ENCODE results near the gene FAM78A.

FAM78A gene, protein sequence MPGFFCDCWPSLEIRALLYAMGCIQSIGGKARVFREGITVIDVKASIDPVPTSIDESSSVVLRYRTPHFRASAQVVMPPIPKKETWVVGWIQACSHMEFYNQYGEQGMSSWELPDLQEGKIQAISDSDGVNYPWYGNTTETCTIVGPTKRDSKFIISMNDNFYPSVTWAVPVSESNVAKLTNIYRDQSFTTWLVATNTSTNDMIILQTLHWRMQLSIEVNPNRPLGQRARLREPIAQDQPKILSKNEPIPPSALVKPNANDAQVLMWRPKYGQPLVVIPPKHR

DNA sequence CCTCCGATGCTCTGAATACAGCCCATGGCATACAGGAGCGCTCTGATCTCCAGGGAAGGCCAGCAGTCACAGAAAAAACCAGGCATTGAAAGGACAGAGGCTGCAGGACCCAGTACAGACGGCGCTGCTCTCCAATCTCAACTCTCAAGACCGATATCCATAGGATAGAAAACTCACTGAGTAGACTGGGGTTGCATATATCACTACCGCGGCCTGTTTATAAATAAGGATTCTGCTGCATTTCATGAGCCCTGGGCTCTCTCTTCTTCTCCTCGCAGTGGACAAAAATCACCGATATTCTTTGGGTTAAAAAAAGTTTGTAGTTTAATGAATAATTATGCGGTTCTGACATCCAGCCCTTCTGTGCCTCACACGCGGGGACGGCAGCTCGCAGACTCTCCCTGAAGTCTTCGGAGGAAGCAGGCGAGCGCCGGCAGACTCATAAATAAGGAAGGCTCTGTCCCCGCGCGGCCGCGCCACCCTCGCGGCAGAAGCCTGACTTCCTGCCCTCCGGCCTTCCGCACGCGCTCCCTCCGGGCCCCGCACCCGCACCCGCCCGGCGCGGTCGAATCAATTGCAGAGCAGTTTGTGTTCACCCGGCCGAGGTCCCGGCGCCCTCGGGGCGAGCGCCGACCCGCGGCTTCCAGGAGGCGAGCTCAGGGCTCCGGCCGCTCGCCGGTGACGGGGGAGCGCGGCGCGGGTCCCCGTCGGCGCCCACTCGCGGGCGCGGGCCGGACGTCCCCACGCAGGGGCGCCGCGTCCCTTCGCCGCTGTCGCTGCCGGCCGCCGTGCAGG, at the start of gene FAM78A:
TSS of gene FAM78A (minus strand) at position 417 of the 795 bp plus-strand sequence. CDS start at position 86, 331 bp downstream.
- DNase-seq (ENCODE audit: low read depth), result no peak

DNA sequence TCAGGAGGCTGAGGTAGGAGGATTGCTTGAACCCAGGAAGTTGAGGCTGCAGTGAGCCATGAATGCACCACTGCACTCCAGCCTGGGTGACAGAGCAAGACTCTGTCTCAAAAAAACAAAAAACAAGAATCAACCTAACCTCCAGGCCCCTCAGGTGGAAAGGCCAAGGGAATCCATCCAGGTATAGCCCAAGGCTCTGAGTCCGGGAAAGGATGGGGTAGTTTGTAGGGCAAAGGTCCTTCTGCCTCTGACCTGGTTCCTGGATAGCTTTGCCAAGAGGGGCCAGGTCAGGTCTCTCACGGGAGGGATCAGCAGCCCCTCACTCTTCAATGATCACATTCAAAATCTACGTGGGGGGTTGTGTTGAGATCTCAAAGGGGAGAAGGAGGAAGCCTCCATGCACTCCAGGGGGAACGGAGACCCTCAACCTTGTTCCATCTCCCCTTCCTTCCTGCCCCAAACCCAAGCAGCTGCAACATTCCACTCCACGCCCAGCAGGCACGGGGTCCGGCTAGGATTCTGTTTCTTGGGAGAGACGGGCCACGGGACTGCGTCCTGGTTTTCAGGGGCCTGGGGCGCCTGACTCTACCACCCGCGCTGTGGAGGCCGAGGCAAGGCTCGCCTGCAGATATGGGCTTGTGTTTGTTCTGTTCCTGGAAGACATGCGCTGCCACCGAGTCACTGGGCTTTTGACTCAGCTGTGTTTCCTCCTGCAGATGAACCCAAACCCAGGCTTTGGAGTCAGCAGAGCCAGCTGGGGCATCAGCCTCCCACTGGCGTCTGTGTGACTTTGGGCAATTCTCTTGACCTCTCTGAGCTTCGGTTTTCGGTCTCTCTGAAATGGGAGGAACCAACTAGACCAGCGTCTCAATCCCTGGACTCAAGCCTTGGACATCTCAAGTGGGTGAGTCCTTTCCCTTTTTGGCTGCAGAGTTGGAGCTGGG, 48.7 kb upstream of the FAM78A start:
- DNase-seq (ENCODE audit: low read depth), result no peak

DNA sequence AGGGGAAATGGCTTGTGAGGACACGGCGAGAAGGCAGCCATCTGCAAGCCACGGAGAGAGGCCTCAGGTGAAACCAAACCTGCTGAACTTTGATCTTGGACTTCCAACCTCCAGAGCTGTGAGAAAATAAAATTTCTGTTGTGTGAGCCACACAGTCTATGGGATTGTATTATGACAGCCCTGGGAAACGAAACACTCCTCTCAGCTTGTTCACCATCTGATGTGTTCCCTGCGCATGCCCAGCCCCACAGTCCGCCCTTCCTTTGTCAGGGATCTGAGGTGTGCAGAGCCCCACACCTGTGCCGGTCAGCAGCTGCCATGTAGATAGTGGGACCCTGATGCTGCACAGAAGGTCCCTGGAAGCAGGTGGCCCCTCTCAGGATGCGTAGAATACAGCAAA, 47.3 kb upstream of the FAM78A start:
- no peak for DNase-seq (ENCODE audit: low read depth)

DNA sequence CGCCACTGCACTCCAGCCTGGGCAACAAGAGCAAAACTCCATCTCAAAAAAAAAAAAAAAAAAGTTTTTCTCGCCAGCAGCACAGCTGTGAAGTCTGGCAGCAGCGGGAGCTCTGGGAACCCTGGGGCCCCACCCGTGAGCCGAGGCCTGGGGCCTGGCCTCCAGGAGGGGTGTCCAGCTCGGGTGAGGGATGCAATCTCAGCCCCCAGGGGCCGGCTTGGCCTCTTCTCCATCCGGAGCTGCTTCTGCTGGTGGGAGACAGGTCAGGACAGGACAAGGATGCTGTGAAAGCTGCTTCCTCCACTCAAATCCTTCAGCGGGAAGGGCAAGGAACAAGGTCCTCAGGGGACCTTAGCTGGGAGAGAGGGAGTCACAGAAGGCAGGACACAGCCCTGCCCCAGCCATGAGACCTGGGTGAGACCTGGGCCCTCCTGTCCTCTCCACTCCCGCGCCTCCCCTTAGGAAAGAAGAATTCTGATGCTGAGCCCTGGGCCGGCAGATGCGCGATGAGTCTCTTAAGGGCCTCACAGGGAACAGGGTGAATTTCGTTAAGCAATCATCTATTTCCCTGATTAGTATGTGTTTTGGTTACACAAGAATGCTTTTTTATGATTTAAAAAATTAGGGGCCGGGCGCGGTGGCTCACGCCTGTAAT, 43.8 kb upstream of the FAM78A start:
- DNase-seq (ENCODE audit: low read depth), result no peak

DNA sequence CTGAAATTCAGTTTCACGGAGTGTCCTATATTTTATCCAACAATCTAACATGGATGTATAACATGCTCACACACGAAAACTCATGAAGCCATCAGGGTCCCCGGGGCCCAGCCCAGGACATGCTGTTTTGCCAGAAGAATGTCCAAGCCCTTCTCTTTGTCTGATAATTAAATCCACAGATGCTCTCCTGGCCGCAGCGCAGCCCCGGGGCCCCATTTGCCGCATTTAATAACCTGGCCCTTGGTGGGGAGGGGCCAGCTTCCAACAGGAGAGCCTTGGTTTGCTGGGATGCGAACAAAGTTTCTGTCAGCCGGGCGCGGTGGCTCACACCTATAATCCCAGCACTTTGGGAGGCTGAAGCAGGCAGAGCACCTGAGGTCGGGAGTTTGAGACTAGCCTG, 43.2 kb upstream of the FAM78A start:
- DNase-seq (ENCODE audit: low read depth), result no peak

DNA sequence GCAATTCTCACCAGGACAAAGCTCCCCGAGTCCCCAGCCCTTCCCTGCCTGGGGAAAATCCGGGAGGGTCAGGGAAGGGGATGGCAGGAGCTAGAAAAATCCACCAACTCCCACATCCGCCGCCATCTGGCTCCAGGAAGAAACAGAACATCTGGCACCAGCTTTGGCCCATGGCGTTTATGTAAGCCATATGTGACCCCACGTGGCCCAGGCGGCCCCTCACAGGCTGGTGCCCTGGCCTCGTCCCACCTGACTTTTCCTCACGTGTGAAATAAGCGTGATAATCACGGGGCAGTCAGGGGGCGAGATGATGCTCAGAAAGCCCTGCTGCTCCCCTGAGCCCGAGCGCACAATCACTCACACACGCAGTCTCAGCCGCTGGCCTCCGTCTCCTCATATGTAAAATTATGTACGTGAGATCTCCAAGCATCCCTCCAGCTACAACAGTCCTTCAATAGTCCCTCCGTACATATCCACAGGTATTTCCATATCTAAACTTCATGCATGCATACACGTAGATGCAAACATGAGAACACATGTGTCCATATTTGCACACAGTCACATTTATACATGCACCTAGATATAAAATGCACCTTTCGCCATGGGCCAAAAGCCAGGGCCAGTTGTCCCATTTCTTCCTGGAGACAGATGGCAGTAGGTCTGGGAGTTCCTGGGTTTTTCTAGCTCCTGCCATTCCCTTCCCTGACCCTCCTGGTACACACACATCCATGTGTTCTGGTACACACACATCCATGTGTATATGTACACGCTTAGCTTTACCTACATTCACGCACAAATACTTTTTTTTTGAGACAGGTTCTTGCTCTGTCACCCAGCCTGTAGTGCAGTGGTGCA, 42.1 kb upstream of the FAM78A start:
- no peak for DNase-seq (ENCODE audit: low read depth)

DNA sequence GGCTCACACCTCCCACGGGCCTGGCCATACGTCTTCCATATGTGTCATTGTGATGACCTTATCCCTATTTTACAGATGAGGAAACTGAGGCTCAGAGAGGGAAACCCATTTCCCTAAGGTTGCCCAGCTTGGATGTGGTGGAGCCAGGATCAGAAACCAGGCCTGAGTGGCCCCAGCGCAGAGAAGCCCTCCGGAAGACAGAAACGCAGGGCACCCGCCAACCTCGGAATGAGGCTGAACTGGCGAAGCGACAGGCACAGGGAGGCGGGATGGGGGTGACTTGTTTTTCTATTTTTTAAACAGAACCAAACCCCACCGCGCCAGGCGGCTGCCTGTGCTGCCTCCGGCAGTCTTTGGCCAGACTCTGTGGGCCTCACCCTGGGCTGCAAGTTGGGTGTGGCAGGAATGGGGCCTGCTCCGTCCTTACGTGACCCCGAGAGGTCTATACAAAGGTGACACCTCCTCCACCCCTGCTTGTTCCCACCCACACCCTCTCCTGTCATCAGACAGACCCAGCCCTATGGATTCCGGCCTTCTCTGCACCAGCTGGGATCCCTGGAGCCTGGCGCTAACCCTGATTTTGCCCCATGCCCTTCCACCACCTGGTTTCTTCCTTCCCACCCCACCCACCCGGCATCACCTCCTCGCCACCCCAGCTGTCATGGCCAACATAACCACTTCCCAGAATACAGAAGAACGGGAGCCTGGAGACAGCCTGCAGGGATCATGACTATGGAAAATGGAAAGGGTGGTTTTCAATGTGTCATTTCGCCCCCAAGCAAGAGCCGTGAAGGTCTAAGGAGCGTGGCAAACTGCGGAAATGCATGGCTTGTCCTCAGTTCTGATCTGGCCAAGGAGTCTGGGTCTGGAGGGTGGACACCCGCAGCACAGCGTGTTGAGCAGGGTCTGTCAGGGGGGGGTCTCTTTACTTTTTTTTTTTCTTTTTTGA, 36.8 kb upstream of the FAM78A start:
- no peak for DNase-seq (ENCODE audit: low read depth)

DNA sequence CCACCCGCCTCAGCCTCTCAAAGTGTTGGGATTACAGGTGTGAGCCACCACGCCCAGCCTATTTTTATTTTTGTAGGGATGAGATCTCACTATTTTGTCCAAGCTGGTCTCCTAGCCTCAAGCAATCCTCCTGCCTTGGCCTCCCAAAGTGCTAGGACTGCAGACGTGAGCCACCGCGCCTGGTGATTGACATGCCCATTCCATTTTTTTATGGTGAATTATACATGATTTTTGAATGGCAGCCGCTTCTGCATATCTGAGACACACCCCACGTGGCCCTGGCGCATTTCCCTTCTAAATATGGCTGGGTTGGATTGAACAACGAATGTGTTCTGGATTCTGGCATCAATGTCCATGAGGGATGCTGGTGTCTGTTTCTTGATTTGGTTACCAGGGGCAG, 35.9 kb upstream of the FAM78A start:
- DNase-seq (ENCODE audit: low read depth), result no peak

DNA sequence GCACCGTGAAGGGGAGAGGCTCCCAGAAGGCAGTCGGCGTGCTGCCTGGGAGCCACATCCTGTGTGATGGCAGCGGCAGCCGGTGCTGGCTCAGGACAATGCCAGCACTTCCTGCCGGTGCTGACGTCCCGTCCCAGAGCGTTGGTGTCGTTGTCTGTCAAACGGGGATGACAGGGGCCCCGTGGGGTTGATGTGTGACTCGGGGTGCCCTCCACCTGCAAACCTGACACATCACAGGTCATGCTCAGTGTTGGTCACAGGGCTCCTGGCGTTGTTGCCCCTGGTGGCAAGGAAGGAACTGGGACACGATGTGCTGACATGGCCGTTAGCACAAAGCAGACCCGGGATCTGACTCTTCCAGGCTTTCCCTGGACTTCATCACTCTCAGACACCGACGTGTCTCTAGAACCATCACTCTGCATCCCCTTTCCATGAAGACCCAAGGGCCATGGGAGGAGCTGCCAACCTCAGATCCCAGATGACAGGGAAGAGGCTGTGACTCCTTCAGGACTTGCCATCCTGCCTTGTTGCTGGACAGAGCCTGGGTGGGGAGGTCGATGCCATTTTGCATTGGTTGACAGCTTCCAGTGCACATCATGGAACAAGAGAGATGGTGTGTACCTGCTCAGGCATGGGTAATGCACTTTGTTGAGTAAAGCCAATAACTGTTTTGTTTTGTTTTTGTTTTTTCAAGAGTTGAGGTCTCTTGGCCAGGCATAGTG, 34.7 kb upstream of the FAM78A start:
- DNase-seq (ENCODE audit: low read depth), result peak; percentile 44

DNA sequence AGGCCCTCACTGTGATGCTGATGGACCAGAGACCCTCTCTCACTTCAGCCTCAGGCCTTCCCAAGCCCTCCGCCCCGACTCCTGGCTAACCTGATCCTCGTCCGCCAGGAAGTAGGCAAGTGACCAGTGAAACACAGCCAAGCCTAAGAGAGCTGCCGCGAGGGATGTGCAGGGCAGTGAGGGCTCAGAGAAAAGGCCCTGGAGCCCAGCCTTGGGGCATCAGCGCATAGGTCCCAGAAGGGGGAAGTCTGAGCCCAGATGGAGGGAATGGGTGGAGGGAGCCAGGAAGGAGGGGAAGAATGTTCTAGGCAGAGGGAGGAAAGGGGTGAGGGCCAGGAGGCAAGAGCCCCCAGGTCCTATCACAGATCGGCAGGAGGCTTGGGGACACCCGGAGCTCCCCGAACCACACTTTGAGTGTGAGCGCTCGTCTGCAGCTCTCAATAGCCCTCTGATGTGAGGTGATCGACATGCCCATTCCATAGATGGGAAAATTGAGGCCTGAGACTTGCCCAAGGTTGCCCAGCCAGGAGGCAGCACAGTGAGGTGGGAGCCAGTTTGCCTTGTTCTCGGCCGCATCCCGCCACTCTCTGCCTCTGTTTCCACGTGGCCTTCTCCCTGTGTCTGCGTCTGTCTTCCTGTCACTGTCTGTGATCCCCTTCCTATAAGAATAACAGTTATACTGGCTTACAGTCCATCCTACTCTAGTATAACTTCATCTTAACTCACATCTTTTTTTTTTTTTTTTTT, 33.4 kb upstream of the FAM78A start:
- DNase-seq (ENCODE audit: low read depth), result no peak

DNA sequence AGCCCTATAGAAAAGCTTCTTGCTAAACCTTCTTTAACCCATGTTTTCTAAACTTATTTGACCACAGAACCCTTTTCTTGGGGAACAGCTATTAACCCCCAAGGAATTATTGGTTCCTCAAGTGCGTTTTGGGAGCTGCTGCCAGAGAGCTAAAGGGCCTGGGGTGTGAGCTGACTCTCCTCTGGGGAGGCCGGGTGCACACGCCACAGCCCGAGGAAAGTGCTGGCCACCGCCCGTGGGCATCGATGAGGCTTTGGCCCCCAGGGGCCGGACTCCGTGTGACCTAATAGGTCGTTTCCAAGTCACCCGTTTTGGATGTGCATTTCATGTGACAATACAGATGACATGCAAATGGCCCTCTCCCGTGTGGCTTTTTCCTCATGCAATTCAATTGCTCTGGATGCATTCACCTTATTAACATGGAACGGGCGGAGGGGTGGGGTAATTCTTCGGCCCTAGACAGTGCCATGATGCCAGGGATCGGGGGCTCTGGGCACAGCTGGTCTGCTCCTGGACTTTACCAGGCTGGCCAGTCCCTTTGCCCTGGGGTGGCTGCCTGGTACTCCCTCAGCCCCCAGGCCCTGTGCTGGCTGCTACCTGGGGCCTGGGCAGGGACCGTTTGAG, 32.7 kb upstream of the FAM78A start:
- no peak for DNase-seq (ENCODE audit: low read depth)

DNA sequence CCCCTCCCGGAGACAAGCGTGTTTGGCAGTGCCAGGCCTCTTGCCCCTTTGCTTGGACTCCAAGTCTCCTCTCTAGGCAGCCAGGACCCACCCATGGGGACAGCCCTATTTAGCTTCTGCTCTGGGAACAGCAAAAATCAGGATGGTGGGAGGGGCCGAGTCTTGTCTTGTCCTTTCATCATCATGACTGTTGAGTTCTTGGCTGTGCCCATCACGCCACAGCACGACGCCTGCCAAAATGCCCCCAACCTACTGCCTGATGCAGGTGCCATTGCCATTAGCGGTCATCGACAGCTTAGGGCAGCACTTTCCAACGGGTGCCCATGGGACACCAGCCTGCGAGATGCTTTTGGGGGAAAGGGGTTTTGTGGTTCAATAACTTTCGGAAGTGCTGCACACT, 32.1 kb upstream of the FAM78A start:
- DNase-seq (ENCODE audit: low read depth), result no peak

DNA sequence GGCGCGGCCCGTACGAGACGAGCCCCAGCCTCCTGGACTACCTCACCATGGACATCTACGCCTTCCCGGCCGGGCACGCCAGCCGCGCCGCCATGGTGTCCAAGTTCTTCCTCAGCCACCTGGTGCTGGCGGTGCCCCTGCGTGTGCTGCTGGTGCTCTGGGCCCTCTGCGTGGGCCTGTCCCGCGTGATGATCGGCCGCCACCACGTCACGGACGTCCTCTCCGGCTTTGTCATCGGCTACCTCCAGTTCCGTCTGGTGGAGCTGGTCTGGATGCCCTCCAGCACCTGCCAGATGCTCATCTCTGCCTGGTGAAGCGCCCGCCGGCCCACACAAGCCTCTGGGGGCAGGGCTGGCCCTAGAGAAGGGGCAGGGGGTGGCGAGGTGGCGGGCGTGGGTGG, 31.7 kb upstream of the FAM78A start:
- DNase-seq (ENCODE audit: low read depth), result no peak

DNA sequence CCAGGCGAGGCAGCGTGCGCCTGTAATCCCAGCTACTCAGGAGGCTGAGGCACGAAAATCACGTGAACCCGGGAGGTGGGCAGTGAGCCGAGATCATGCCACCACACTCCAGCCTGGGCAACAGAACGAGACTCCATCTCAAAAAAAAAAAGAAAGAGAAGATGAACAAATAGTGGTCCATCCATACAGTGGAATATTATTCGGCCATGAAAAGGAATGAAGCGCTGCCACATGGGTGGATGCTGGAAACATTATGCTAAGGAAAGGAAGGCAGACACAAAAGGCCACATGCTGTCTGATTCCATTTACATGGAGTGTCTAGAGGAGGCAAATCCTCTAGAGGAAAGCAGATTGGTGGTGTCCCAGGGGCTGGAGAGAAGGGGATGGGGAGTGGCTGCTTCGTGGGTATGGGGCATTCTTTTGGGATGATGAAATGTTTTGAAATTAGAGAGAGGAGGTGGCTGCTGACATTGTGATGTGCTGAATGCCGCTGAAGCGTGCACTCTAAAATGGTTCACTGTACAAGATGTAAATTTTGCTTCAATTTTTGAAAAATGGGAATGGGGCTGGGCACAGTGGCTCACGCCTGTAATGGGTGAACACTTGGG, 30.2 kb upstream of the FAM78A start:
- no peak for DNase-seq (ENCODE audit: low read depth)

DNA sequence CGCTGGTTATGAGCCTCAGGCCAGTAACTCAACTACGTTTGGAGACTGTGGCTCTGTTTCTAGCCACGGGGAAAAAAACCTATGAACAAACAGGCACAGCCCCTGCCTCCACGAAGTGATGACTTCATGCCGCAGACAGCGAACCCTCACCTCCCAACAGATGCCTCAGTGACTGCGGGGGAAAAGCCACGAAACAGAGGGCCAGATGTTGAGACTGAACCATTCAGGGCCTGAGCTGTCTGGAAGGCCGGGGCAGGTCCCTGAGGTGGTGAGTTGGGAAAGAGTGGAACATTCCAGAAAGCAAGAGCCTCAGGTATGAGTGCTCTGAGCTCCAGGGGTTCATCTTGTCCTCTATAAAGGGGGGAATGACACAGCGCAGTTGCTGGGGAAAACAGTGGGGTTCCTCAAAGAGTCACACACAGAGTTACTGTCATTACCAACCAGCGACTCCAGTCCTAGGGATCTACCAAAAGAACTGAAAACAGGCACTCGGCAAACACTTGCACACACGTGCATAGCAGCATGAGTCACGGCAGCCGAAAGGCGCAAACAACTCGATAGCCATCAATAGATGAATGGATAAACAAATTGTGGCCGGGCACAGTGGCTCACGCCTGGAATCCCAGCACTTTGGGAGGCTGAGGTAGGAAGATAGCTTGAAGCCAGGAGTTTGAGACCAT, 28.5 kb upstream of the FAM78A start:
- DNase-seq (ENCODE audit: low read depth), result no peak

DNA sequence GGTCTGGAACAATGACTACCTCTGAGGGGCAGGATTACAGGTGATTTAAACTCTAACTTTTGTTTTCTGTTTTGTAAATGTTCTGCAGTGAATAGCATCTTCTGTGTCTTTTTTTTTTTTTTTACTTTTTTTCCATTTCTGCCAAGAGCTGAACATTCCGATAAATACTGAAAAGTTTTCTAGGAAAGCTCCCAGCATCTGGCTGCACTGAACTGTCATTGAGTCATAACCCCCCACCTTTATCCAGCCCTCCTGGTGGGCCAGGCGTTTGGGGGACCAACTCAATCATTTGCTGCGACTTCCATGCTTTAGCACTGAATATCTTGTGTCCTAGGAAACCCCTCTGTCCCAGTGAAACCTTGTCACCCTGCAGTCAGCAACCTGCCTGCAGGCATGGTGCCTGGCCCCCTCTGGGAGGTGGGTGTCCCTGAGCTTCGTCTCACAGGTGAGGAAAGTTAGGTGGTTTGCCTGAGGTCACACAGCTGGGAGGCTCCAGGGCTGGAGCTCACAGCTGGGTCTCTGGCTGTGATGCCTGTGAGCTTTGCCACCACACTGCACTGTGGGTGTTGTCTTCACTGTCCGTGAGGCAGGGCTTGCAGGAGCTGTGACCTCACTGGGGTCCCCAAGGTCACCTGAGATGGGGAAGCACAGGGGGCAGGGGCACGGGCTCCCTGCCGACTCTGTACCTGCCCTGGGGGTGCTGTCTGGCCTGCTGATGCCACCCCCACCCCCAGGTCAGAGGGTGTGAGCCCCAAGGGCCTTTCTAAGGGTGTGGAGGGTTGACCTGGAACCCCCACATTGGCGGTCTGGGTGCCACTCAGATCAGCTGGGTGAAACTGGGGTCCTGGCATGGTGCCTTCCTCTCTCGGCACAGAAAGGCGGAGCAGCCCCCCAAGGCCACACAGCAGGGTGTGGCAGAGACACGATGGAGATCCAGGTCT, 27.3 kb upstream of the FAM78A start:
- DNase-seq (ENCODE audit: low read depth), result no peak
